GM21526 (cell line): ENCODE measurements around the gene TBCE.

Experiments used
- ATAC-seq: cut with Tn5 transposase; IDR thresholded peaks from one replicate; pipeline ENCODE4 v1.9.1; 2021; ENCODE audit warnings: moderate library complexity; ENCODE audit not compliant: unreplicated experiment, low FRiP score

The TBCE gene

GRCh38 chr1:235495030-235495429, 127.8 kb downstream of the TBCE start:
- ATAC-seq, result no peak

GRCh38 chr1:235495551-235495950, 128.3 kb downstream of the TBCE start:
- no peak for ATAC-seq

- no peak for ATAC-seq
Observed at GRCh38 chr1:235500971-235501540, 133.8 kb downstream of the TBCE start.
